Fibroblast of mammary gland (primary cell): ENCODE data around the gene ENPP7.

Source experiments
- DNase-seq: peaks from one replicate; pipeline ENCODE4 v3.0.0-alpha.2; 2010; ENCODE audit warnings: low read depth
- H3K4me3 ChIP-seq: 2 replicates; pipeline ENCODE4 v1.5.1; 2011; ENCODE audit warnings: low read depth, mild to moderate bottlenecking, low read length, moderate library complexity; ENCODE audit not compliant: control insufficient read depth
- TF ChIP-seq, protein P1 (sequence below): conservative IDR thresholded peaks from 2 replicates; pipeline ENCODE4 v1.5.1; 2011; ENCODE audit warnings: low read depth, low read length, inconsistent platforms; ENCODE audit not compliant: control insufficient read depth, insufficient read depth

ENPP7 gene

GRCh38 chr17:79713391-79713790, 17.4 kb upstream of the ENPP7 start:
- DNase-seq: no peak
- H3K4me3 ChIP-seq: no peak overlapping the region
- TF ChIP-seq, protein P1, sequence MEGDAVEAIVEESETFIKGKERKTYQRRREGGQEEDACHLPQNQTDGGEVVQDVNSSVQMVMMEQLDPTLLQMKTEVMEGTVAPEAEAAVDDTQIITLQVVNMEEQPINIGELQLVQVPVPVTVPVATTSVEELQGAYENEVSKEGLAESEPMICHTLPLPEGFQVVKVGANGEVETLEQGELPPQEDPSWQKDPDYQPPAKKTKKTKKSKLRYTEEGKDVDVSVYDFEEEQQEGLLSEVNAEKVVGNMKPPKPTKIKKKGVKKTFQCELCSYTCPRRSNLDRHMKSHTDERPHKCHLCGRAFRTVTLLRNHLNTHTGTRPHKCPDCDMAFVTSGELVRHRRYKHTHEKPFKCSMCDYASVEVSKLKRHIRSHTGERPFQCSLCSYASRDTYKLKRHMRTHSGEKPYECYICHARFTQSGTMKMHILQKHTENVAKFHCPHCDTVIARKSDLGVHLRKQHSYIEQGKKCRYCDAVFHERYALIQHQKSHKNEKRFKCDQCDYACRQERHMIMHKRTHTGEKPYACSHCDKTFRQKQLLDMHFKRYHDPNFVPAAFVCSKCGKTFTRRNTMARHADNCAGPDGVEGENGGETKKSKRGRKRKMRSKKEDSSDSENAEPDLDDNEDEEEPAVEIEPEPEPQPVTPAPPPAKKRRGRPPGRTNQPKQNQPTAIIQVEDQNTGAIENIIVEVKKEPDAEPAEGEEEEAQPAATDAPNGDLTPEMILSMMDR: no peak

DNA sequence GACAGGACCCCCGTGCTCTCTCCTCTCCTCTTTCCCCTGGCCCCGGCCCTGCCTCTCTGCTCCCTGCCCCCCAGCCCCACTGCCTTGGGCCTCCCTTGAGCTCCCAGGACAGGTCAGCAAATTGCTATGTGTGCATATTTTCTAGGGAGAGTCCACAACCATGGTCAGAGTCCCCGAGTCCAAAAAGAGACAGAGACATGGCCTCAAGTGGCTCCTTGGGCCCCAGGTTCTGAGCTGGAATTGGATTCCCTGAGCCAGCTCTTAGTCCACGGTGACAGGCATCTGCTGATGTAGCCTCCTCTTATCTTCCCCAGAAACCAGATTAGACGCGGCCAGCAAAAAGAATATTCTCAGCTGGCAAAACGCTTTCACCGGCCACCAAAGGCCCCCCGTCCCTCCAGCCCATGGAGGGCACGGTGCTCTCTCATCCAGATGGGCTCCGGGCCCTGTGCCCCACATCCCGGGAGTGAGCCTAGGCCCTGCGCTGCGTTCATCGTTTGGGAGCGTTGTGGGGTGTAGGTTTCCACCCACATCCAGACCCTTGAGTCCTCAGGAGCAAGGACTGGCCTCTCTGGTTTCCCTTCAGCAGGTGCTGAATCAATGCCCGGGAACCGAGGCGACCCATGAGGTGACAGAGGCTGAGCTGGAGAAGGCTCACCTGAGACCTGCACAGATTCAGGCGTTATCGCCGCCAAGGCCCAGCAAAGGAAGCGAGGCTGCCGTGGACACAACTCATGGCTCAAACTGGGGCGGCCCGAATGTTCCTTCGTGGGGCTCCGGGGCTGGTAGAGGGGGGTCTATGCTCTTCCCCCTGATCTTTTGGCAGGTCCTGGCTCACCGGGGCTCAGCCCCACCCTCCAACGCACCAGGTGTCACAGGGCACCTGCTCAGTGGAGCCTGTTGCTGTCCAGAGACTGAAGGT, 16.3 kb upstream of the ENPP7 start:
- H3K4me3 ChIP-seq: no peak overlapping the region
- TF ChIP-seq, protein P1: no peak
- DNase-seq: no peak

DNA sequence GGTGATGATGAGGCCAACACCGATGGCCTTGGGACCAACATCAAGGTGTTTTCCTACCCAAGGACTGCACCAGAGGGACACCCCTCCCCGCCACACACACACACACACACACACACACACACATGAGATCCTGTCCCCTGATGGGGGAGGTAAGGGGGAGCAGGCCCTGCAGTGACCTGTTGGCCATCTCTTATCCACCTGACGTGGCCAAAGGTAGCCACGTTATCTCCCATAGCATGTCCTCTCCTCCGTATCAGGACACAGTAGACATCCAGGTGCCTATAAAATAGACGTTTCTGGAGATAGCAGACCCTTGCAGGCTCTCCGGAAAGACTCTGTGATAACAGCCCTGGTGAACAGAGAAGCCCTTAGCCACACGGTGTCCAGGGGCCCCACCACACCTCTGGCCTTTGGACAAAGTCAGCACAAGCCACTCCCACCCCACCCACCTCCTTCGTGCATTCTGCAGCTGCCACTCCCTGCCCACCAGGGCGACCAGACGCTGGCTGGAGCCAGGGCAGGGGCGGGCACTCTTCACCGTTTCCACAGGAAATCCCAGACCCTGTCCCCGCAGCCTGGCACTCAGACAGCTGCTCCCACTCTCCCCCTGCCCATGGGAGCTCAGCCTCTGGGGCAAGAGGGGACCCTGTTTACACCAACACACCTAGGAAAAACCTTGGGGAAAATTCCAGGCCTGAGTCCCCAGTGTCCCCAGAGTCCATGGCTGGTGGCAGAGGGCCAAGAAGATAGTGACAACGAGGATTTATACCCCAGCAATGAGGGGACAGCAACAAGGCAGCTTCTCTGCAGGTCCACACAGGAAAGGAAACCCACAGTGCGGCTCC, 15.4 kb upstream of the ENPP7 start:
- TF ChIP-seq, protein P1: no peak
- no peak for DNase-seq
- no peak overlapping the region for H3K4me3 ChIP-seq

DNA sequence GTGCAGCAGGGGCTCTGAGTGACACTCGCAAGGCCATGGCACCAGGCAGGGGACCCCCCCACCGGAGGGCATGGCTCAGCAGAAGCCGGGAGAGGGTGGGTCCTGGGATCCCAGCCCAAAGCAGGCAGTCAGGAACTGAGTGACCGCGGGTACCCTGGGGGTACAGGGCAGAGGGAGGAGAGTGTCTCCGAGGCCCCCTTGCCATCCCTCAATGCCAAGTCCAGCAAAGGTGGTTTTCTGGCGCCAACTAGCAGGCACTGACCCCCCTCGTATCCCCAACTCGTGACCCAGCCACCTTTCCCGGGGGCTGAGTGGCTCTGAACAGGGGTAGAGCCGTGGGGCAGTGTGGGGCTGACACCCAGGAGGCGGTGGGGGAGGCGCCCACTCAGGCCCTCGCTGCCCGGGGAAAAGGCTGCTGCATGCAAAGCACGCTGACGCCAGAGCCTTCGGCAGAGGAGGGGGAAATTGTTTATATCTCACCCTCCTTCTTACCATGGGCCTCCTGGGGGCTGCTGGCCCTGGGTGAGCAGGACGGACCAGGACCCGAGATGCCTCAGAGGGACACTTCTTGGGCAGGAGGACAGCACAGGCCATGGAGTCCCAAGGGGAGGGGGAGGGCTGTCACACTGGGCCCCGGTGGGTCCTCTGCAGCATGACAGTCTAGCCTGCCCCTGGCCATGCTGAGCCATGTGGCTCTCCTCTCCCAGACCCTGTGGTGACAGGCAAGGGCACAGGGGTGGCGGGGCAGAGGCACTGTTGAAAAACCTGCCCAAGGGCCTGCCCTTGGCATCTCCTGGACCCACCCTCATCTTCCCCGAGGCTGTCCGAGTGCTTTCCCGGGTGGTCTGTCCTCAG, 14.6 kb upstream of the ENPP7 start:
- TF ChIP-seq, protein P1: no peak
- DNase-seq: no peak
- no peak overlapping the region for H3K4me3 ChIP-seq

DNA sequence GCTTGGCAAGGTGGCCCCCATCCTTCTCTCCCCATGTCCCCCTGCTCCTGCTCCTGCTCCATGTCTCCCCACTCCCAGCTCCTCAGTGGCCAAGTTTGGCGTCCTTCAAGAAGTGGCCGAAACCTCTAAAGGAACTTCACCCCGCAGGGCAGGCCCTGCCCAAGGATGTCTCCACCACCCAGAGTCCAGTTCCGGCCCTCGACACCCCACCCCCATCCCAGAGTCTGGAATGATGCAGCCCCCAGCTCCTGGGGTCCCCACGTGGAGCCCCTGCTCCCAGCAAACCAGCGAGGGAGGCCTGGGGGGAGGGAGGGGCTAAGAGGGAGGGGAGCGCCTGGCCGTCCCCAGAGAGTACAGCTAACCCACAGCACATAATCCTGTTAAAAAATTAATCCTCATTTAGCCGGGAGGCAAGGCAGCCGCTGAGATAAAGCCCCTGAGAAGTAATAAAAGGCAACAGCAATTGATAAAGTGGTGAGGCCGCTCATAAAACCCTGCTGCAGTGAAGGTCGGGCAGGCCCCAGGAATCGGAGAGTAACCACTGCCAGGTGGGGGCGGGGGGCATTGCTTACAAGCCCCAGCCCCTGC, 9.9 kb upstream of the ENPP7 start:
- DNase-seq: no peak
- H3K4me3 ChIP-seq: no peak overlapping the region
- TF ChIP-seq, protein P1: no peak
